SK-N-SH (cell line): Measurements from ENCODE around the gene ARID3A.

ENCODE experiments used
- CTCF ChIP-seq: fragments of 200-600 bp; sonication (generic); IDR thresholded peaks from 2 replicates; pipeline ENCODE4 v1.6.1; 2017; ENCODE audit warnings: antibody characterized with exemption, mild to moderate bottlenecking, moderate library complexity
- EP300 ChIP-seq, 2 experiments: IDR thresholded peaks; 2 replicates each; pipeline versions ENCODE4 v1.4.0 to v1.6.1; 2012; ENCODE audit warnings: borderline replicate concordance in 1 of 2, low read depth in 1 of 2, low read length in 1 of 2
- GATA2 ChIP-seq: sonication (generic); formaldehyde crosslinking; IDR thresholded peaks from 2 replicates; pipeline ENCODE4 v1.5.0; 2020; ENCODE audit warnings: mild to moderate bottlenecking, missing genetic modification reagents
- JUND ChIP-seq: IDR thresholded peaks from 2 replicates; pipeline ENCODE4 v1.4.0; 2012
- MAX ChIP-seq: IDR thresholded peaks from 2 replicates; pipeline ENCODE4 v1.4.0; 2012; ENCODE audit warnings: low read depth
- MEF2A ChIP-seq: IDR thresholded peaks from 2 replicates; pipeline ENCODE4 v1.4.0; 2012; ENCODE audit warnings: low read depth, borderline replicate concordance
- RCOR1 ChIP-seq: fragments of 150-350 bp; IDR thresholded peaks from 2 replicates; pipeline ENCODE4 v1.6.1; 2017; ENCODE audit warnings: antibody characterized with exemption, low read length
- REST ChIP-seq: IDR thresholded peaks from 2 replicates; pipeline ENCODE4 v1.6.1; 2012; ENCODE audit warnings: mild to moderate bottlenecking, low read depth, low read length, moderate library complexity
- SMC3 ChIP-seq: IDR thresholded peaks from 2 replicates; pipeline ENCODE4 v1.6.1; 2012; ENCODE audit warnings: low read depth, low read length, improper control_type of control experiment
- TCF12 ChIP-seq: IDR thresholded peaks from 2 replicates; pipeline ENCODE4 v1.4.0; 2012
- USF1 ChIP-seq: IDR thresholded peaks from 2 replicates; pipeline ENCODE4 v1.4.0; 2012; ENCODE audit warnings: low read depth, borderline replicate concordance

GRCh38 chr19:991174-991931 lies 65.5 kb downstream of the ARID3A start:
- TF ChIP-seq RCOR1, result no peak
- TF ChIP-seq CTCF, result no peak
- TF ChIP-seq TCF12, result no peak
- TF ChIP-seq EP300 (IDR thresholded peaks at IDR 0.05; ENCODE audit: borderline replicate concordance in 1 of 2, low read depth in 1 of 2, low read length in 1 of 2), result no peak
- no peak for TF ChIP-seq JUND
- no peak for TF ChIP-seq MAX
- TF ChIP-seq USF1, result no peak
- TF ChIP-seq GATA2 (CRISPR knock-in tag), result no peak
- TF ChIP-seq SMC3, result no peak
- TF ChIP-seq MEF2A, result no peak
- no peak for TF ChIP-seq REST
